Activated gamma-delta T cell treated with Interleukin-2 at 50 U/mL for 16 hours (primary cell): ENCODE measurements around the gene SYNE2.

Experiments
- DNase-seq: peaks from one replicate; pipeline ENCODE4 v3.0.0-alpha.2; 2020

The SYNE2 gene

GRCh38 chr14:63909984-63910383, 57.2 kb downstream of the SYNE2 start:
- DNase-seq, result no peak

GRCh38 chr14:63910583-63911363, 58.0 kb downstream of the SYNE2 start:
- no peak for DNase-seq

DNA sequence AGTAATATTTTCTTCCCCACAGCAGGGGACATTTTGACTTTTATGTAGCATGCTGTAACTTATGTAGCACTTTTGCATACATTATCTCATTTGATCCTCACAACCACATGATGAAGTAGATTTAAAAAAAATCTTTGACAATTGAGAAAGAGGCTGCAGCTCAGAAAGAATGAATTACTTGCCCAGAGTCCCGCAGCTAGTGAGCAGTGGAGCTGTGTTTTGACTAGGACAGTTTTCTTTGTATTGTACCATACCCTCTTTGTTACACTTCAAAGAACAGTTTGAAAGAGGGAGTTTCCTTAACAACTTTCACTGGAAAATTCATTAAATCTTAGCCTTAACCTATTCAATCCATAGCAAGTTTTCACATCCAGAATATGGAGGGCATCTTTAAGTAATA, 58.6 kb downstream of the SYNE2 start:
- DNase-seq, result no peak

- DNase-seq, result no peak
Observed at GRCh38 chr14:63912286-63912685, 59.5 kb downstream of the SYNE2 start.

GRCh38 chr14:63918411-63918810, 65.6 kb downstream of the SYNE2 start:
- DNase-seq, result no peak

- no peak for DNase-seq
Observed at GRCh38 chr14:63922696-63923421, 70.1 kb downstream of the SYNE2 start.

DNA sequence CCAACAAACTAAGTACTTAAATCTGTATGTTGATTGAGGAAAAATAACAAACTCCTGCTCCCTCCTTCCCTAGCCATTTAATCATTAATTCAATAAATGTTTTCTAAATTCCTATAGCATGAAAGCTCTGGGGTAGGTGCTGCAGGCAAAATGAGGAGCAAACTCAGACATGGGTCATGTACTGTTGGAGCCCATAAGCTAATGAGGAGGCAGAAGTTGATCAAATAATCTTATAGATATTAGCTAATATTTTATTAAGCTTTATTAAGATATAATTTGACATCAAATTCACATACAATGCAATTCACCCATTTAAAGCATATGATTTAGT, 70.6 kb downstream of the SYNE2 start:
- no peak for DNase-seq

DNA sequence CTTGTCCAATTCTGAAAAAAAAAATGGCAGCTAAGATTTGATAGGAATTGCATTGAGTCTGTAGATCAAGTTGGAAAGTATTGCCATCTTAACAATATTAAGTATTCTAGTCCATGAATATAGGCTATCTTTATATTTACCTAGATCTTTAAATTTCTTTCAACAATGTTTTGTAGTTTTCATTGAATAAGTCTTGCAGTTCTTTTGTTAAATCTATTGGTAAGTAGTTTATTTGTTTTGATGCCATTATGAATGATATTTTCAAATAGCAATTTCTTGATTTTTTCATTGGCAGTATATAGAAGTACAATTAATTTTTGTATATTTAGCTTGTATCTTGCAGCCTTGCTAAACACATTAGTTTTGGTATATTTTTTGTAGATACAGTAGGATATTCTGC, 71.6 kb downstream of the SYNE2 start:
- DNase-seq, result no peak

GRCh38 chr14:63926641-63927040, 73.8 kb downstream of the SYNE2 start:
- no peak for DNase-seq

GRCh38 chr14:63928744-63929174, 76.0 kb downstream of the SYNE2 start:
- DNase-seq, result no peak

- no peak for DNase-seq
Observed at GRCh38 chr14:63933110-63933509, 80.3 kb downstream of the SYNE2 start.

GRCh38 chr14:63933711-63934110, 80.9 kb downstream of the SYNE2 start:
- no peak for DNase-seq

- peak; percentile 9 for DNase-seq
Observed at GRCh38 chr14:63938198-63939005, 85.6 kb downstream of the SYNE2 start.

GRCh38 chr14:63939006-63939270, 86.1 kb downstream of the SYNE2 start:
- no peak for DNase-seq

- DNase-seq, result peak; percentile 8
Observed at GRCh38 chr14:63940387-63940786, 87.6 kb downstream of the SYNE2 start.

DNA sequence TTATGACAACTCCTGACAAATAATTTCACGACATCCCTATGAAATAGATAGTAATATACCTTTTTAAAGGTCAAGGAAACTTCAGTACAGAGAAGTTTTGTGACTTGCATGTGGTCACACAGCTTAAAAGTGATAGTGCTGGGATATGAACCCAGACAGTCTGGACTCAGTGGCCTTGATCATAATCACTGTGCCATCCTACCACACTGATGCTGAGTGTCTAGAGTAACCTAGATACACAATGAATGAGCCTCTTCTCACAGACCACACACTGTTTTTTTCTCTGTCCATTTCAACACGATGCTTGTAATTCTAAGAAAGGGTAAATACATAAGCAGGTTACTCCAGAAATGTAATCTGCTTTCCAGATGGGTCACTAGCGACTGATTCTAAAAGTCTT, 88.2 kb downstream of the SYNE2 start:
- no peak for DNase-seq

GRCh38 chr14:63949696-63950095, 96.9 kb downstream of the SYNE2 start:
- no peak for DNase-seq

GRCh38 chr14:63951021-63951420, 98.2 kb downstream of the SYNE2 start:
- no peak for DNase-seq

DNA sequence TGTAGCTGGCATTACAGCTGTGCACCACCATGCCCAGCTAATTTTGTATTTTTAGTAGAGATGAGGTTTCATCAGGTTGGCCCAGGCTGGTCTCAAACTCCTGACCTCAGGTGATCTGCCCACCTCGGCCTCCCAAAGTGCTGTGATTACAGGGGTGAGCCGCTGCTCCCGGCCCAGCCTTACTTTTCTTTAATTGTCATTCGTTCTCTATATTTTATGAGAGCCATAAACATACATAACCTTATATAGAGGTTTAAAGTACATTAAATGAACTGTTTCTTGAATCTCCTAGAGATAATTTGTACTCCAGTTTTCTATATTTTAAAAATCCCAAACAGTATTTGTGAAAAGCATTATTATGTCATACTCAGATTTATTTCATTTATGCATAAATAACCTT, 98.6 kb downstream of the SYNE2 start:
- DNase-seq, result no peak

GRCh38 chr14:63952053-63952932, 99.5 kb downstream of the SYNE2 start:
- DNase-seq, result no peak

DNA sequence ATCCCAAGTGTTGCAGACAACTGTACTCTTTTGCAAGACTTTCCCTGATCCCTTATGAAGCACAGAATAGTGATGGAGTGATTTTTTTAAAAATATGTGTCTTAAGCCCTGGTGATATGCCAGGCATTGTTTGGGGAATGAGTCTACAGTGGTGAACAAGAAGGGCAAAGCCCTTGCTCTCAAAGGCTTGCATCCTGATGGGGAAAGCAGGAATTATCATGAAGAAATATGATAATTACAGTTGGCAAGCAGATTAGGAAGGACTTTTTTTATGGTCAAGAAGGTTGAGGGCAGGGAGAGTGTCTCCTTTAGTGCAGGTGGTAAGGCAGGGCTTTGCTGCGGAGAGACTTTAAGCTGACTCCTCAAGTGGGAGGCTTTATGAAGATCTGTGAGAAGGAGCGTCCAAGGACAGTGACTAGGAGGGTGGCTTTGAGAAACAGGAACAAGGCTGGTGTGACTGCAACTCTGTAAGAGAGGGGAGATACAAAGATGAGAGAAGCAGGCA, 100.2 kb downstream of the SYNE2 start:
- DNase-seq, result no peak

GRCh38 chr14:63956326-63956725, 103.5 kb downstream of the SYNE2 start:
- DNase-seq, result no peak
